Lung (tissue), 12 donors: ENCODE data around the gene CD72. TPM values are rescaled to one million over a fixed set of nuclear protein-coding genes. Genes with fewer than 3 reads are reported as not detected.
"Not testable (repeated sequence)": the region's sequence is repeated elsewhere in the genome, so short reads cannot be mapped to it uniquely, and the experiment has no call there.

ENCODE experiments used
- ATAC-seq: fragments of 200-7000 bp; cut with Tn5 transposase; one replicate; pipeline ENCODE4 v1.9.1; 2020; ENCODE audit warnings: moderate number of reproducible peaks; ENCODE audit not compliant: insufficient read depth, low FRiP score
- DNase-seq, 3 donors: peaks; one replicate each; pipeline ENCODE4 v3.0.0-alpha.2; 2013 to 2017
- H3K27ac ChIP-seq, 2 donors: one replicate each; pipeline ENCODE4 v1.5.1; 2013; ENCODE audit warnings: mild to moderate bottlenecking in 2 of 2, moderate library complexity in 2 of 2, control low read depth in 1 of 2, inconsistent platforms in 1 of 2, low read depth in 1 of 2, low read length in 1 of 2
- H3K27me3 ChIP-seq, 3 donors: one replicate each; pipeline ENCODE4 v1.5.1; 2013; ENCODE audit warnings: low read length in 2 of 3; ENCODE audit not compliant: control insufficient read depth in 3 of 3, insufficient read depth in 3 of 3
- H3K36me3 ChIP-seq, 4 donors: one replicate each; pipeline ENCODE4 v1.5.1; 2013; ENCODE audit warnings: low read length in 4 of 4, mild to moderate bottlenecking in 1 of 4, moderate library complexity in 1 of 4; ENCODE audit not compliant: control insufficient read depth in 4 of 4, insufficient read depth in 4 of 4
- H3K4me1 ChIP-seq, 5 donors: one replicate each; pipeline ENCODE4 v1.5.1; 2013; ENCODE audit warnings: low read length in 5 of 5, mild to moderate bottlenecking in 2 of 5, moderate library complexity in 1 of 5; ENCODE audit not compliant: control insufficient read depth in 5 of 5, insufficient read depth in 5 of 5
- H3K4me3 ChIP-seq: one replicate; pipeline ENCODE4 v1.5.1; 2013; ENCODE audit warnings: mild to moderate bottlenecking, control low read depth, moderate library complexity
- H3K9ac ChIP-seq, 2 donors: one replicate each; pipeline ENCODE4 v1.5.1; 2013; ENCODE audit warnings: low read length in 2 of 2, control low read depth in 1 of 2; ENCODE audit not compliant: insufficient read depth in 1 of 2
- H3K9me3 ChIP-seq, 4 donors: one replicate each; pipeline ENCODE4 v1.5.1; 2013; ENCODE audit warnings: low read length in 3 of 4, mild to moderate bottlenecking in 1 of 4, moderate library complexity in 1 of 4; ENCODE audit not compliant: control insufficient read depth in 4 of 4, insufficient read depth in 3 of 4
- CTCF ChIP-seq: IDR thresholded peaks from 2 replicates; pipeline ENCODE4 v1.5.1; 2012; ENCODE audit warnings: mild to moderate bottlenecking; ENCODE audit errors: control extremely low read depth, extremely low read depth
- WGBS, 2 donors: extraction: QIAGEN DNeasy Blood & Tissue Kit; methylation state at CpG; one replicate each; pipeline ENCODE4 v1.1.7; 2013; 5-methylcytosine and 5-hydroxymethylcytosine counted together
- polyA plus RNA-seq, 2 donors: library from polyadenylated mRNA; stranded (reverse); fragments of 200-250 nt; gene quantifications; one replicate each; pipeline ENCODE4 v1.2.1, GENCODE V29; 2013
- total RNA-seq, 2 donors: library from RNA; depleted of rRNA in 1 of 2; stranded (reverse); fragments of >200 nt in 1 of 2; gene quantifications; one replicate each; pipeline ENCODE4 v1.2.1, GENCODE V29; 2014 to 2021
- donor health status: control.
- donor health status: control.
- donor health status: Bipolar disorder and iron deficiency.
- donor health status: healthy.
- donor health status: DM: yes; HTN: yes; CAD: no.

The CD72 gene
- total and polyA plus RNA-seq, 4 donors = 3.1 to 10.6 (median 5.9) TPM

- 72 to 92% methylated on average over 6 of the region's 6 CpGs for WGBS, 2 donors
Observed at GRCh38 chr9:35583521-35583920, 34.7 kb downstream of the CD72 start.

GRCh38 chr9:35579659-35580227, 38.5 kb downstream of the CD72 start:
- not testable (repeated sequence) for H3K27me3 ChIP-seq, H3K36me3 ChIP-seq, H3K9ac ChIP-seq, H3K27ac ChIP-seq, H3K4me1 ChIP-seq, ATAC-seq, DNase-seq, H3K9me3 ChIP-seq, H3K4me3 ChIP-seq
- WGBS, 2 donors = 91% methylated on average over 1 of the region's 1 CpG

More at GRCh38 chr9:35583521-35583920, 34.7 kb downstream of the CD72 start:
- H3K27me3 ChIP-seq, H3K4me1 ChIP-seq, H3K9me3 ChIP-seq, H3K4me3 ChIP-seq, ATAC-seq, H3K36me3 ChIP-seq, H3K9ac ChIP-seq, DNase-seq, H3K27ac ChIP-seq: not testable (repeated sequence)

- no peak for DNase-seq
- ATAC-seq = no peak
- no peak for TF ChIP-seq CTCF
- peaks cover 0 to 4% (median 0%) of the 10 kb centered on the region in 4 donors for H3K9me3 ChIP-seq
- no peaks in the 10 kb centered on the region for H3K4me1 ChIP-seq
- 91 to 95% methylated on average over 1 of the region's 1 CpG for WGBS, 2 donors
- H3K4me3 ChIP-seq = no peak overlapping the region
- H3K27me3 ChIP-seq = no peaks in the 10 kb centered on the region
- no peaks in the 10 kb centered on the region for H3K36me3 ChIP-seq
- no peak overlapping the region for H3K9ac ChIP-seq
- no peak overlapping the region for H3K27ac ChIP-seq
Observed at GRCh38 chr9:35579130-35579529, 39.1 kb downstream of the CD72 start.

- Histone ChIP-seq H3K27me3 (no peaks in the 10 kb centered on the region), H3K4me3 (no peak overlapping the region), H3K27ac (no peak overlapping the region), H3K9ac (no peak overlapping the region), H3K9me3 (peaks cover 0 to 4% (median 0%) of the 10 kb centered on the region in 4 donors), H3K36me3 (no peaks in the 10 kb centered on the region), H3K4me1 (no peaks in the 10 kb centered on the region)
- 89% methylated on average over 5 of the region's 5 CpGs for WGBS, 2 donors
- ATAC-seq = no peak
- no peak for TF ChIP-seq CTCF
- no peak for DNase-seq
Observed at GRCh38 chr9:35577486-35577885, 40.7 kb downstream of the CD72 start.
